Measurements from ENCODE around the gene LTF. TPM values are rescaled to one million over a fixed set of nuclear protein-coding genes. Genes with fewer than 3 reads are reported as not detected.

LTF gene
- total and polyA plus RNA-seq, 10 of the 15 experiments (the other 5 are each of a cell fraction or from before 2014, with no cell fraction given), result 0.03 to 0.31 TPM; not detected in 8

DNA sequence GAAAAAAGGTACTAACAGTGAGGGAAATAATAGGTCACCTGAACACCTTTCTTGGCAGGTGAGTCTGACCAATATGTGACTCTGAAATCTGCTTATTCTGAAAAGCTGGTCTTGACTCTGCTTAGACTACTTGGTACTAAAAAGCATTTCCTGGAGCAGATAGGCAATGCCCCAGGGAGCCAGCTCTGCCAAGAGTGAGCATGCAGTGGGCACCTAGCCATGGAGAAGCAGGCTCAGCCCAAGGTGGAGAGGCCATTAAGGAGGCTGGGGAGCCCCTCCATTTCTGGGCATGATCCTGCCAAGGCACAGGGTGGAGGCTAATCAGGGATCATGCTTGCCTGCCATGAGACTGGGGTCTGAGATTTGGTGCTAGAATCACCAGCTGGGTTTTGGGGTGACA lies 1.6 kb upstream of the LTF start:
- RAD21 ChIA-PET (ENCODE audit: unreplicated experiment), result no interaction called here
- DNase-seq (ENCODE audit: low read depth, low spot score) (no peak), ATAC-seq (no peak), FAIRE-seq (no peak)
- intact Hi-C loops (cut with micrococcal nuclease; ENCODE audit: unreplicated experiment) (no loop called here), in situ Hi-C loops (cut with MboI) (no loop called here)
- no peaks in the 10 kb centered on the region for H3K36me3 ChIP-seq (ENCODE audit: control insufficient read depth in 2 of 2, insufficient read depth in 2 of 2, low read length in 1 of 2)
- H3K4me3 ChIP-seq, result no peak overlapping the region
- SMC1A ChIA-PET (ENCODE audit: uncharacterized antibody, unreplicated experiment), result no interaction called here
- no peak overlapping the region for H3K4me2 ChIP-seq (ENCODE audit: control insufficient read depth, insufficient read depth)
- no peaks in the 10 kb centered on the region for H3K4me1 ChIP-seq (ENCODE audit: control insufficient read depth, insufficient read depth, low read length)
- no peaks in the 10 kb centered on the region for H3K79me2 ChIP-seq (ENCODE audit: control insufficient read depth, insufficient read depth, low read length)
- no peaks in the 10 kb centered on the region for H4K20me1 ChIP-seq (ENCODE audit: control insufficient read depth, insufficient read depth)
- POLR2A ChIA-PET, result no interaction called here
- no peak for TF ChIP-seq RELA (IDR thresholded peaks at IDR 0.05; ENCODE audit: borderline replicate concordance, partially characterized antibody)
- no peak for TF ChIP-seq MAX (IDR thresholded peaks at IDR 0.05; ENCODE audit: low read depth, low read length)
- TF ChIP-seq HDAC2 (IDR thresholded peaks at IDR 0.05), result no peak
- TF ChIP-seq, protein P1, sequence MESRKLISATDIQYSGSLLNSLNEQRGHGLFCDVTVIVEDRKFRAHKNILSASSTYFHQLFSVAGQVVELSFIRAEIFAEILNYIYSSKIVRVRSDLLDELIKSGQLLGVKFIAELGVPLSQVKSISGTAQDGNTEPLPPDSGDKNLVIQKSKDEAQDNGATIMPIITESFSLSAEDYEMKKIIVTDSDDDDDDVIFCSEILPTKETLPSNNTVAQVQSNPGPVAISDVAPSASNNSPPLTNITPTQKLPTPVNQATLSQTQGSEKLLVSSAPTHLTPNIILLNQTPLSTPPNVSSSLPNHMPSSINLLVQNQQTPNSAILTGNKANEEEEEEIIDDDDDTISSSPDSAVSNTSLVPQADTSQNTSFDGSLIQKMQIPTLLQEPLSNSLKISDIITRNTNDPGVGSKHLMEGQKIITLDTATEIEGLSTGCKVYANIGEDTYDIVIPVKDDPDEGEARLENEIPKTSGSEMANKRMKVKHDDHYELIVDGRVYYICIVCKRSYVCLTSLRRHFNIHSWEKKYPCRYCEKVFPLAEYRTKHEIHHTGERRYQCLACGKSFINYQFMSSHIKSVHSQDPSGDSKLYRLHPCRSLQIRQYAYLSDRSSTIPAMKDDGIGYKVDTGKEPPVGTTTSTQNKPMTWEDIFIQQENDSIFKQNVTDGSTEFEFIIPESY (IDR thresholded peaks at IDR 0.05), result no peak
- TF ChIP-seq ZZZ3 (IDR thresholded peaks at IDR 0.05; ENCODE audit: control insufficient read depth, insufficient read length, low read depth), result no peak
- TF ChIP-seq SIN3A (IDR thresholded peaks at IDR 0.05; ENCODE audit: low read depth, low read length), result no peak
- TF ChIP-seq BMI1 (IDR thresholded peaks at IDR 0.05; ENCODE audit: borderline replicate concordance), result no peak
- TF ChIP-seq KDM1A (IDR thresholded peaks at IDR 0.05; ENCODE audit: borderline replicate concordance), result no peak
- no peak for TF ChIP-seq ZNF217 (IDR thresholded peaks at IDR 0.05)
- TF ChIP-seq ZNF622 (IDR thresholded peaks at IDR 0.05), result no peak
- TF ChIP-seq, protein P2, sequence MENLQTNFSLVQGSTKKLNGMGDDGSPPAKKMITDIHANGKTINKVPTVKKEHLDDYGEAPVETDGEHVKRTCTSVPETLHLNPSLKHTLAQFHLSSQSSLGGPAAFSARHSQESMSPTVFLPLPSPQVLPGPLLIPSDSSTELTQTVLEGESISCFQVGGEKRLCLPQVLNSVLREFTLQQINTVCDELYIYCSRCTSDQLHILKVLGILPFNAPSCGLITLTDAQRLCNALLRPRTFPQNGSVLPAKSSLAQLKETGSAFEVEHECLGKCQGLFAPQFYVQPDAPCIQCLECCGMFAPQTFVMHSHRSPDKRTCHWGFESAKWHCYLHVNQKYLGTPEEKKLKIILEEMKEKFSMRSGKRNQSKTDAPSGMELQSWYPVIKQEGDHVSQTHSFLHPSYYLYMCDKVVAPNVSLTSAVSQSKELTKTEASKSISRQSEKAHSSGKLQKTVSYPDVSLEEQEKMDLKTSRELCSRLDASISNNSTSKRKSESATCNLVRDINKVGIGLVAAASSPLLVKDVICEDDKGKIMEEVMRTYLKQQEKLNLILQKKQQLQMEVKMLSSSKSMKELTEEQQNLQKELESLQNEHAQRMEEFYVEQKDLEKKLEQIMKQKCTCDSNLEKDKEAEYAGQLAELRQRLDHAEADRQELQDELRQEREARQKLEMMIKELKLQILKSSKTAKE (IDR thresholded peaks at IDR 0.05; ENCODE audit: low read depth, poor library complexity, severe bottlenecking), result no peak
- TF ChIP-seq GABPA (IDR thresholded peaks at IDR 0.05; ENCODE audit: low read depth), result no peak
- TF ChIP-seq CTCF (IDR thresholded peaks at IDR 0.05 in 2 of 3, conservative IDR thresholded peaks at IDR 0.05 in 1 of 3; ENCODE audit: control insufficient read depth in 2 of 3, extremely low read depth in 1 of 3, insufficient read depth in 1 of 3, low read depth in 3 of 3, low read length in 3 of 3), result no peak
- H3K9ac ChIP-seq (ENCODE audit: control insufficient read depth, insufficient read depth, low read length), result no peak overlapping the region
- no peak overlapping the region for H3K27ac ChIP-seq (ENCODE audit: control insufficient read depth, insufficient read depth)
- no peak overlapping the region for H2AFZ ChIP-seq (ENCODE audit: control insufficient read depth, low read depth, low read length)
- peaks cover 8 to 15% of the 10 kb centered on the region in 2 experiments for H3K27me3 ChIP-seq (replicated peaks in 1 of 2; ENCODE audit: control insufficient read depth in 2 of 2, insufficient read depth in 2 of 2, low read length in 1 of 2)
- no peaks in the 10 kb centered on the region for H3K9me3 ChIP-seq (replicated peaks; ENCODE audit: control insufficient read depth, insufficient read depth, low read length)
- no TSS peak for BruUV-seq (replicated peaks)
- CTCF ChIA-PET, result interaction anchor here (0.6 kb wide), 1 partner anchor 97 kb away, joined by 3 read pairs; no protein-coding TSS in a partner anchor

All from GM12878 (cell line).